Gastrocnemius medialis (tissue), 4 donors: ENCODE data around the gene PRM1.

Experiments
- CTCF ChIP-seq, 5 experiments: fragments of 450-650 bp in 3 of 5; fragments of 200-600 bp in 2 of 5; sonication (generic) in 2 of 5; IDR thresholded peaks in 4 of 5; conservative IDR thresholded peaks in 1 of 5; 1 replicate in 4 of 5; 2 replicates in 1 of 5; pipeline ENCODE4 v1.5.1; 2016 to 2019; ENCODE audit warnings: antibody characterized with exemption in 5 of 5, mild to moderate bottlenecking in 3 of 5, moderate library complexity in 3 of 5
- POLR2A ChIP-seq, 2 donors: fragments of 450-650 bp; IDR thresholded peaks; one replicate each; pipeline ENCODE4 v1.6.1; 2017; ENCODE audit warnings: antibody characterized with exemption in 2 of 2, mild to moderate bottlenecking in 2 of 2, moderate library complexity in 2 of 2

- no peak for TF ChIP-seq POLR2A (IDR thresholded peaks at IDR 0.05)
- TF ChIP-seq CTCF (IDR thresholded peaks at IDR 0.05 in 4 of 5, conservative IDR thresholded peaks at IDR 0.05 in 1 of 5), result no peak
These were observed 29.3 kb downstream of the PRM1 start for GRCh38 chr16:11251525-11252481.
